ENCODE data around the gene DRC1.

The DRC1 gene

DNA sequence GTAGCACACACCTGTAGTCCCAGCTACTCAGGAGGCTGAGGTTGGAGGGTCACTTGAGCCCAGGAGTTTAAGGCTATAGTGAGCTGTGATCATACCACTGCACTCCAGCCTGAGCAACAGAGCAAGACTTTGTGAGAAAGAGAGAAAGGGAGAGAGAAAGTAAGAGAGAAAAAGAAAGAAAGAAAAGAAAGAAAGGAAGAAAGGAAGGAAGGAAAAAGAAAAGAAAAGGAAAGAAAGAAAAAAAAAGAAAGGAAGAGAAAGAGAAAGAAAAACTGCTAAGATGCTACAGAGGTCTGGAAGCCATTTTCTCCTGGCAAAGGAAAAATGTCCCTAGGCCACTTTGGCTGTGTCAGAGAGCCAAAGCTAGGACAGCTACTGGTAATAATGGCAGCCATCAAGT, 30.6 kb downstream of the DRC1 start:
- TF ChIP-seq TCF12 (IDR thresholded peaks at IDR 0.05; ENCODE audit: low read depth): no peak
- TF ChIP-seq YY1 (IDR thresholded peaks at IDR 0.05; ENCODE audit: low read depth): no peak
- TF ChIP-seq, protein P1, sequence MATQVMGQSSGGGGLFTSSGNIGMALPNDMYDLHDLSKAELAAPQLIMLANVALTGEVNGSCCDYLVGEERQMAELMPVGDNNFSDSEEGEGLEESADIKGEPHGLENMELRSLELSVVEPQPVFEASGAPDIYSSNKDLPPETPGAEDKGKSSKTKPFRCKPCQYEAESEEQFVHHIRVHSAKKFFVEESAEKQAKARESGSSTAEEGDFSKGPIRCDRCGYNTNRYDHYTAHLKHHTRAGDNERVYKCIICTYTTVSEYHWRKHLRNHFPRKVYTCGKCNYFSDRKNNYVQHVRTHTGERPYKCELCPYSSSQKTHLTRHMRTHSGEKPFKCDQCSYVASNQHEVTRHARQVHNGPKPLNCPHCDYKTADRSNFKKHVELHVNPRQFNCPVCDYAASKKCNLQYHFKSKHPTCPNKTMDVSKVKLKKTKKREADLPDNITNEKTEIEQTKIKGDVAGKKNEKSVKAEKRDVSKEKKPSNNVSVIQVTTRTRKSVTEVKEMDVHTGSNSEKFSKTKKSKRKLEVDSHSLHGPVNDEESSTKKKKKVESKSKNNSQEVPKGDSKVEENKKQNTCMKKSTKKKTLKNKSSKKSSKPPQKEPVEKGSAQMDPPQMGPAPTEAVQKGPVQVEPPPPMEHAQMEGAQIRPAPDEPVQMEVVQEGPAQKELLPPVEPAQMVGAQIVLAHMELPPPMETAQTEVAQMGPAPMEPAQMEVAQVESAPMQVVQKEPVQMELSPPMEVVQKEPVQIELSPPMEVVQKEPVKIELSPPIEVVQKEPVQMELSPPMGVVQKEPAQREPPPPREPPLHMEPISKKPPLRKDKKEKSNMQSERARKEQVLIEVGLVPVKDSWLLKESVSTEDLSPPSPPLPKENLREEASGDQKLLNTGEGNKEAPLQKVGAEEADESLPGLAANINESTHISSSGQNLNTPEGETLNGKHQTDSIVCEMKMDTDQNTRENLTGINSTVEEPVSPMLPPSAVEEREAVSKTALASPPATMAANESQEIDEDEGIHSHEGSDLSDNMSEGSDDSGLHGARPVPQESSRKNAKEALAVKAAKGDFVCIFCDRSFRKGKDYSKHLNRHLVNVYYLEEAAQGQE (IDR thresholded peaks at IDR 0.05; ENCODE audit: low read depth): no peak
- no peak for TF ChIP-seq ZBTB7A (IDR thresholded peaks at IDR 0.05; ENCODE audit: low read depth)
- TF ChIP-seq TAF1 (IDR thresholded peaks at IDR 0.05; ENCODE audit: low read depth): no peak
- TF ChIP-seq TEAD4 (IDR thresholded peaks at IDR 0.05): no peak
- TF ChIP-seq EP300 (IDR thresholded peaks at IDR 0.05; ENCODE audit: borderline replicate concordance): no peak

DNA sequence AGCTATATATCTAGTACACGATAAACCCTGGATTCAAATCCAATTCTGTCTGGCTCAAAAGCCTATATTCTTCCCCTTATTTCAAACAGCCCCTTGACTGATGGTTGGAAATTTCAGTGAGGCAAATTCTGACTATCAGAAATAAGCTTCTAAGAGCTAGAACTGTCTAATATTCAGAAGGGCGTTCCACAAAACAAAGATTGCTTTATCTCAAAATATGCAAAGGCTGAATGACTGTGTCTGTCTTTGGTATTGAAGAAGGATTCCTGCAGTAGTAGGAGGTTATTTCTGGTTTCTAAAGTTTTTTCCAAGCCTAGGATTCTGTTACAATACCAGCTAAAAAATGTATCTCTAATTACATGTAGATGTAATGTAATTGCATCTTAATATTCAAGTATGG, 31.1 kb downstream of the DRC1 start:
- TF ChIP-seq CREB1 (IDR thresholded peaks at IDR 0.05; ENCODE audit: low read depth) (no peak), CEBPB (IDR thresholded peaks at IDR 0.05) (no peak), EP300 (IDR thresholded peaks at IDR 0.05; ENCODE audit: borderline replicate concordance) (no peak), ZBTB7A (IDR thresholded peaks at IDR 0.05; ENCODE audit: low read depth) (no peak), EGR1 (IDR thresholded peaks at IDR 0.05) (no peak), YY1 (IDR thresholded peaks at IDR 0.05; ENCODE audit: low read depth) (no peak)
- TF ChIP-seq, protein P2, sequence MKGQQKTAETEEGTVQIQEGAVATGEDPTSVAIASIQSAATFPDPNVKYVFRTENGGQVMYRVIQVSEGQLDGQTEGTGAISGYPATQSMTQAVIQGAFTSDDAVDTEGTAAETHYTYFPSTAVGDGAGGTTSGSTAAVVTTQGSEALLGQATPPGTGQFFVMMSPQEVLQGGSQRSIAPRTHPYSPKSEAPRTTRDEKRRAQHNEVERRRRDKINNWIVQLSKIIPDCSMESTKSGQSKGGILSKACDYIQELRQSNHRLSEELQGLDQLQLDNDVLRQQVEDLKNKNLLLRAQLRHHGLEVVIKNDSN (IDR thresholded peaks at IDR 0.05): no peak
- TF ChIP-seq, protein P1 (IDR thresholded peaks at IDR 0.05; ENCODE audit: low read depth): no peak

DNA sequence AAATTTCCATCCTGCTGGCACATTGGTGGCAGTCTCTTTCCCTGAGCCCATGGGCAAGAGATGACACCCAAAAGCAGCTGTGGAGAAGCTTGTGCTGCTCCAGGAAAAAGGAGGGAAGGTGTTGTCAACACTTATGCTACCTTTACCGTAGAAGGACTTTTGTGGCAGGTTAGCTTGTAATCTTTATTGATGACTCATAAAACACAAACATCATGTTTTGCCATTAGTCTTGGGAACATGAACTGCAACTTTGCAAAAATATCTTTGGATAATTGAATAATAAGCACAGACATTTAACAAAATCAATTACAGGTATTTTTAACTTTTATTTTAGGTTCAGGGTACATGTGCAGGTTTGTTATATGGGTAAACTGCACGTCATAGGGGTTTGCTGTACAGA, 33.4 kb downstream of the DRC1 start:
- TF ChIP-seq CEBPB (IDR thresholded peaks at IDR 0.05): no peak
- TF ChIP-seq, protein P1 (IDR thresholded peaks at IDR 0.05; ENCODE audit: low read depth): no peak
- TF ChIP-seq TCF12 (IDR thresholded peaks at IDR 0.05; ENCODE audit: low read depth): no peak
- TF ChIP-seq, protein P2 (IDR thresholded peaks at IDR 0.05): no peak
- TF ChIP-seq TEAD4 (IDR thresholded peaks at IDR 0.05): no peak
- TF ChIP-seq TAF1 (IDR thresholded peaks at IDR 0.05; ENCODE audit: low read depth): no peak
- TF ChIP-seq RAD21 (IDR thresholded peaks at IDR 0.05; ENCODE audit: low read depth): no peak
- no peak for TF ChIP-seq CREB1 (IDR thresholded peaks at IDR 0.05; ENCODE audit: low read depth)
- TF ChIP-seq ZBTB7A (IDR thresholded peaks at IDR 0.05; ENCODE audit: low read depth): no peak
- TF ChIP-seq EGR1 (IDR thresholded peaks at IDR 0.05): no peak

DNA sequence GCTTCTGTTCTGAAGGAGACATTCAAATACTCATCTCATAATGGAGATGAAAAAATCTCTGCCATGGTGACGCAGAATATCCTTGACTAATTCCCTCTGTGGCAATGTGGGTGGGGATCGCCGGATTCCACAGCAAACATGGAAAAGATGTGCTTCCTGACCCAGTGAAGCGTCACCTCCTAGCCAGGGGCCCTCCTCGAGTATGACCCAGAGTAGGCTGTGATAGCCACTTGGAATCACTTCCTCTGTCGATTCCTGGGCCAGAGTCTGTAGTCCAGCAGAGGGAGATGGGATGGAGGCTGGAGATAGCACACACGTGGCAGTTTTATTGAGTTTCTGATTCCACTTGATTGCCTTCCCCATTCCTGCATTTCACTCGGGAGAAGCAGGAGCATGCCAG, 36.8 kb downstream of the DRC1 start:
- TF ChIP-seq, protein P3, sequence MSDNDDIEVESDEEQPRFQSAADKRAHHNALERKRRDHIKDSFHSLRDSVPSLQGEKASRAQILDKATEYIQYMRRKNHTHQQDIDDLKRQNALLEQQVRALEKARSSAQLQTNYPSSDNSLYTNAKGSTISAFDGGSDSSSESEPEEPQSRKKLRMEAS (IDR thresholded peaks at IDR 0.05): no peak
- TF ChIP-seq NFIC (IDR thresholded peaks at IDR 0.05) (no peak), CEBPB (IDR thresholded peaks at IDR 0.05) (no peak), FOXM1 (IDR thresholded peaks at IDR 0.05; ENCODE audit: borderline replicate concordance, low read depth) (no peak)

DNA sequence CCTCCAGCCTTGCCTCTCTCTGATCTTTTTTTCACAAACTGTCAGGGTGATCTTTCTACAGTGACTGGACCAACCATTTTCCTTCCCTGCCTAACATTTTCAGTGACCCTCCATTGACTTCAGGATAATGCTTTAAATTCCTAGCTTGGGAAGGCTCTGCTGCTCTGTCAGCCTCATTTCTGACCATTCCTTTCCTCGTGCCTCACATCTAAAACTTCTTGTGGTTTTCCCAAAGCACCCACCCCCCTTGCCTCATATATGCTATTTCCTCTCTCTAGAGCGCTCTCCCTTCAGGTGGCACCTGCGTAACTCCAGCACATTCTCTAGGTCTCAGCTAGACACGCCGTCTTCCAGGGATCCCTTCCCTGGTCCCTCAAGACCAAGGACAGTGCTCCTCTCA, 37.2 kb downstream of the DRC1 start:
- TF ChIP-seq TEAD4 (IDR thresholded peaks at IDR 0.05) (no peak), YY1 (IDR thresholded peaks at IDR 0.05; ENCODE audit: low read depth) (no peak), CEBPB (IDR thresholded peaks at IDR 0.05) (no peak), EGR1 (IDR thresholded peaks at IDR 0.05) (no peak), TAF1 (IDR thresholded peaks at IDR 0.05; ENCODE audit: low read depth) (no peak), TCF12 (IDR thresholded peaks at IDR 0.05; ENCODE audit: low read depth) (no peak), CREB1 (IDR thresholded peaks at IDR 0.05; ENCODE audit: low read depth) (no peak), NFIC (IDR thresholded peaks at IDR 0.05) (no peak), EP300 (IDR thresholded peaks at IDR 0.05; ENCODE audit: borderline replicate concordance) (no peak), FOXM1 (IDR thresholded peaks at IDR 0.05; ENCODE audit: borderline replicate concordance, low read depth) (no peak), ZBTB7A (IDR thresholded peaks at IDR 0.05; ENCODE audit: low read depth) (no peak), RAD21 (IDR thresholded peaks at IDR 0.05; ENCODE audit: low read depth) (no peak)
- TF ChIP-seq, protein P1 (IDR thresholded peaks at IDR 0.05; ENCODE audit: low read depth): no peak
- TF ChIP-seq, protein P3 (IDR thresholded peaks at IDR 0.05): no peak
- TF ChIP-seq, protein P2 (IDR thresholded peaks at IDR 0.05): no peak
